ENCODE measurements around the gene GOLGA5. TPM values are rescaled to one million over a fixed set of nuclear protein-coding genes. Genes with fewer than 3 reads are reported as not detected.
A peak's percentile ranks its signal among the peaks of the same experiment; 100 is the strongest.
"Not testable (repeated sequence)": the region's sequence is repeated elsewhere in the genome, so short reads cannot be mapped to it uniquely, and the experiment has no call there.

GOLGA5 gene
- polyA plus RNA-seq, 4 donors, result 21.9 to 53.9 (median 36.0) TPM

DNA sequence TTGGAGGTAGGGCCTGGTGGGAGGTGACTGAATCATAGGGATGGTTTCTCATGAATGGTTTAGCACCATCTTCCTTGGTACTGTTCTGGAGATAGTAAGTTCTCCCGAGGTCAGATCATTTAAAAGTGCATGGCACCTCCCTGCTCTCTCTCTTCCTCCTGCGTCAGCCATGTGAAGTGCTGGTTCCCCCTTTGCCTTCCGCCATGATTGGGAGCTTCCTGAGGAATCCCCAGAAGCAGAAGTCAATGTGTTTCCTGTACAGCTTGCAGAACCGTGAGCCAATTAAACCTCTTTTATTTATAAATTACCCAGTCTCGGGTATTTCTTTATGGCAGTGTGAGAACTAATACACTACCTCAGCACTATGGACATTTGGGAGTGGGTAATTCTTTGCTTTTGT is 40.9 kb upstream of the GOLGA5 start:
- Histone ChIP-seq H3K27me3 (ENCODE audit: control insufficient read depth in 3 of 3, insufficient read depth in 3 of 3, low read length in 3 of 3) (no peaks in the 10 kb centered on the region), H3K27ac (ENCODE audit: low read depth in 1 of 3, low read length in 2 of 3) (no peak overlapping the region), H3K9me3 (ENCODE audit: control insufficient read depth in 2 of 2, insufficient read depth in 1 of 2, low read depth in 1 of 2, low read length in 1 of 2) (no peaks in the 10 kb centered on the region), H3K36me3 (ENCODE audit: control insufficient read depth in 3 of 3, insufficient read depth in 2 of 3, low read depth in 1 of 3, low read length in 3 of 3) (no peaks in the 10 kb centered on the region), H3K4me1 (ENCODE audit: control insufficient read depth in 3 of 3, insufficient read depth in 2 of 3, low read depth in 1 of 3, low read length in 2 of 3) (no peaks in the 10 kb centered on the region), H3K4me3 (ENCODE audit: low read depth in 1 of 3, low read length in 3 of 3) (no peak overlapping the region)
- FAIRE-seq (no peak), DNase-seq (no peak)
- 70 to 93% (median 80%) methylated on average over 5 of the region's 5 CpGs for WGBS, 3 donors

DNA sequence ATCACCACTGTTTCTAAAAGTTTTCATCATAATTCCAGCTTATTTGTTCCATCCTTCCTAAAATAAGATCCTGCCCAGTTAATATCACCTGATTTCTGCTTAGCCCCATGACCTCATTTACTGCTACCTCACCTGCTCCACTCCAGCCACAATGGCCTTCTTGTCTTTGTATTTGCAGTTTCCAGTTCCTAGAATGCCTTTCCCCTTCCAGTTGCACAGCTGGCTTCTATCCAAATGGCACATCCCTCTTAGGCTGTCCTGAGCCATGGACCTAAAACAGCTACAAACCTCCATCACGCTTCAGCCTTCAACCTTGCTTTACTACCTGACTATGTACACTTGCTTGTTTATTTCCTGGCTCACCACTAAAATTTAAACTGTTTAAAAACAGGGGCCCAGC is 39.1 kb upstream of the GOLGA5 start:
- DNase-seq (no peak), FAIRE-seq (no peak)
- Histone ChIP-seq H3K9me3 (ENCODE audit: control insufficient read depth in 2 of 2, insufficient read depth in 1 of 2, low read depth in 1 of 2, low read length in 1 of 2) (no peaks in the 10 kb centered on the region), H3K4me1 (ENCODE audit: control insufficient read depth in 3 of 3, insufficient read depth in 2 of 3, low read depth in 1 of 3, low read length in 2 of 3) (no peaks in the 10 kb centered on the region), H3K4me3 (ENCODE audit: low read depth in 1 of 3, low read length in 3 of 3) (no peak overlapping the region), H3K27ac (ENCODE audit: low read depth in 1 of 3, low read length in 2 of 3) (no peak overlapping the region), H3K27me3 (ENCODE audit: control insufficient read depth in 3 of 3, insufficient read depth in 3 of 3, low read length in 3 of 3) (no peaks in the 10 kb centered on the region), H3K36me3 (ENCODE audit: control insufficient read depth in 3 of 3, insufficient read depth in 2 of 3, low read depth in 1 of 3, low read length in 3 of 3) (no peaks in the 10 kb centered on the region)
- 51 to 71% (median 69%) methylated on average over 1 of the region's 1 CpG for WGBS, 3 donors

DNA sequence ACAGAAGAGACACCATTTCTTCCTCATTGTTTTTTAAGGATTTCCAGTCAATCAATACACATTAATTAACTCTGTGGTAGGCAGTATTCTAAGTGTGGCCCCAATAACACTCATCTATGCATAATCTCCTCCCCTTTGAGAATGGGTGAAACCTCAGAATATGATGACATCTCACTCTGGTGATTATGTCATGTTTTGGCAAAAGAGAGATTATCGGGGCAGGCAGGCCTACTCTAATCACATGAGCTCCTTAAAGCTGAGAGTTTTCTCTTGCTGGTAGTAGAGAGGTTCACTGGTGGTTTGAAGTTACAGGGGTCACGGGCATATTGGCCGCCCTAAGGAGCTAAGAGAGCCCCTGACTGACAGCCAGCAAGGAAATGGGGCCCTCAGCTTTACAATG is 38.6 kb upstream of the GOLGA5 start:
- Histone ChIP-seq H3K4me1 (ENCODE audit: control insufficient read depth in 3 of 3, insufficient read depth in 2 of 3, low read depth in 1 of 3, low read length in 2 of 3) (no peaks in the 10 kb centered on the region), H3K27ac (ENCODE audit: low read depth in 1 of 3, low read length in 2 of 3) (no peak overlapping the region), H3K9me3 (ENCODE audit: control insufficient read depth in 2 of 2, insufficient read depth in 1 of 2, low read depth in 1 of 2, low read length in 1 of 2) (no peaks in the 10 kb centered on the region), H3K36me3 (ENCODE audit: control insufficient read depth in 3 of 3, insufficient read depth in 2 of 3, low read depth in 1 of 3, low read length in 3 of 3) (no peaks in the 10 kb centered on the region), H3K27me3 (ENCODE audit: control insufficient read depth in 3 of 3, insufficient read depth in 3 of 3, low read length in 3 of 3) (no peaks in the 10 kb centered on the region), H3K4me3 (ENCODE audit: low read depth in 1 of 3, low read length in 3 of 3) (no peak overlapping the region)
- FAIRE-seq (no peak), DNase-seq (no peak)
- 78 to 90% (median 82%) methylated on average over 3 of the region's 3 CpGs for WGBS, 3 donors

DNA sequence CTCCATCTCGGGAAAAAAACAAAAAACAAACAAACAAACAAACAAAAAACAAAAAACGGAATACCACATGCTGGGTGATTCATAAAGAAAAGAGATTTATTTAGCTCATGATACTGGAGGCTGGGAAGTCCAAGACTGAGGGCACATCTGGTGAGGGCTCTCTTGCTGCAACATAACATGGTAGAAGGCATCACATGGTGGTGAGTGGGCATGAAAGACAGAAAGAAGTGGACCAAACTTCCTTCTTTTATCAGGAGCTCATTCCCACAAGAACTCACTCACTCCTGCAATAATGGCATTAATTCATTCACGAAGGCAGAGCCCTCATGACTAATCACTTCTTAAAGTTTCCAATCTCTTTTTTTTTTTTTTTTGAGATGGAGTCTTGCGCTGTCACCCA is 37.7 kb upstream of the GOLGA5 start:
- Histone ChIP-seq H3K27ac (ENCODE audit: low read depth in 1 of 3, low read length in 2 of 3) (no peak overlapping the region), H3K4me1 (ENCODE audit: control insufficient read depth in 3 of 3, insufficient read depth in 2 of 3, low read depth in 1 of 3, low read length in 2 of 3) (no peaks in the 10 kb centered on the region), H3K9me3 (ENCODE audit: control insufficient read depth in 2 of 2, insufficient read depth in 1 of 2, low read depth in 1 of 2, low read length in 1 of 2) (no peaks in the 10 kb centered on the region), H3K36me3 (ENCODE audit: control insufficient read depth in 3 of 3, insufficient read depth in 2 of 3, low read depth in 1 of 3, low read length in 3 of 3) (no peaks in the 10 kb centered on the region), H3K4me3 (ENCODE audit: low read depth in 1 of 3, low read length in 3 of 3) (no peak overlapping the region), H3K27me3 (ENCODE audit: control insufficient read depth in 3 of 3, insufficient read depth in 3 of 3, low read length in 3 of 3) (no peaks in the 10 kb centered on the region)
- WGBS, 3 donors, result 76 to 87% (median 82%) methylated on average over 4 of the region's 4 CpGs
- DNase-seq (no peak), FAIRE-seq (no peak)

DNA sequence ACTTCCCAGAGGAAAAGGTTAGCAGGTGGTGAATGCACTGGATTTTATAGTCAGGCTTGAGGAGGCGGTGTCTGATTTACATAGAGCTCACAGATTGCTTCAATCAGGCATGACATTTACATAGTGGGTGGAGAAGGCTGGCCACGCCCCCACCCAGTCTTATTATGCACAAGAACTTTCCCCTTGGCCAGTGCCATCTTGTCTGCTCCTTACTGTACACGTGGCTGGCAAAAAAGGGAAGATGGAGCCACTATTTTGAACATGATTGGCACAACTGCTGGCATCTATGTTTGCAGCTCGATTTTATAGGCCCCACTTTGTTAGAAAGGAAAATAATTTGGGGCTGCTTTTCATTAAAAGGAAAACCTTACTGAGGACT is 34.8 kb upstream of the GOLGA5 start:
- Histone ChIP-seq H3K9me3 (ENCODE audit: control insufficient read depth in 2 of 2, insufficient read depth in 1 of 2, low read depth in 1 of 2, low read length in 1 of 2) (no peaks in the 10 kb centered on the region), H3K27me3 (ENCODE audit: control insufficient read depth in 3 of 3, insufficient read depth in 3 of 3, low read length in 3 of 3) (peaks cover 0 to 2% (median 0%) of the 10 kb centered on the region in 3 donors), H3K4me3 (ENCODE audit: low read depth in 1 of 3, low read length in 3 of 3) (no peak overlapping the region), H3K36me3 (ENCODE audit: control insufficient read depth in 3 of 3, insufficient read depth in 2 of 3, low read depth in 1 of 3, low read length in 3 of 3) (no peaks in the 10 kb centered on the region), H3K4me1 (ENCODE audit: control insufficient read depth in 3 of 3, insufficient read depth in 2 of 3, low read depth in 1 of 3, low read length in 2 of 3) (no peaks in the 10 kb centered on the region), H3K27ac (ENCODE audit: low read depth in 1 of 3, low read length in 2 of 3) (no peak overlapping the region)
- DNase-seq (peak in 1 of 2 donors; percentile 63), FAIRE-seq (no peak)
- WGBS, 3 donors, result 51 to 74% (median 66%) methylated on average over 4 of the region's 4 CpGs

DNA sequence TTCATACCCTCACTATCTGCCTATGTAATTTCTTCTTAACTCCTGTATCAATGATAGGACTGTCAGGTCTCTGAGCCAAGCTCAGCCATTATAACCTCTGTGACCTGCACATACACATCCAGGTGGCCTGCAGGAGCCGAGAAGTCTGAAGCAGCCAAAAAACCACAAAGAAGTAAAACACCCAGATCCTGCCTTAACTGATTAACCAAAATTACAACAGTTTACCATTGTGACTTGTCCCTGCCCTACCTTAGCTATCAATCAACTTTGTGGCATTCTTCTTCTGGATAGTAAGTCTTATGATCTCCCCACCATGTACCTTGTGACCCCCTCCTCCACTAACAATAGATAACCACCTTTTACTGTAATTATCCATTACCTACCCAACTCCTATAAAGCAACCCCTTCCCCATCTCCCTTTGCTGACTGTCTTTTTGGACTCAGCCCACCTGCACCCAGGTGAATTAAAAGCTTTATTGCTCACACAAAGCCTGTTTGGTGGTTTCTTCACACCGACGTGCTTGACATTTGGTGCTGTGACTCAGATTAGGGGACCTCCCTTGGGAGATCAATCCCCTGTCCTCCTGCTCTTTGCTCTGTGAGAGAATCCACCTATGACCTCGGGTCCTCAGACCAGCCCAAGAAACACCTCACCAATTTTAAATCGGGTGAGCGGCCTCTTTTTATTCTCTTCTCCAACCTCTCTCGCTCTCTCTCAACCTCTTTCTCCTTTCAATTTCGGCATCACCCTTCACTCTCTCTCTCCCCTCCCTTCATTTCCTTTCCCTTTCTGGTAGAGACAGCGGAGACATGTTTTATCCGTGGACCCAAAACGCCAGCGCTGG is 34.2 kb upstream of the GOLGA5 start:
- WGBS, 3 donors, result 84 to 89% (median 86%) methylated on average over 12 of the region's 12 CpGs
- no peaks in the 10 kb centered on the region for H3K9me3 ChIP-seq (ENCODE audit: control insufficient read depth in 2 of 2, insufficient read depth in 1 of 2, low read depth in 1 of 2, low read length in 1 of 2)
- H3K27me3 ChIP-seq (ENCODE audit: control insufficient read depth in 3 of 3, insufficient read depth in 3 of 3, low read length in 3 of 3), result peaks cover 0 to 2% (median 0%) of the 10 kb centered on the region in 3 donors
- no peak overlapping the region for H3K4me3 ChIP-seq (ENCODE audit: low read depth in 1 of 3, low read length in 3 of 3)
- no peaks in the 10 kb centered on the region for H3K36me3 ChIP-seq (ENCODE audit: control insufficient read depth in 3 of 3, insufficient read depth in 2 of 3, low read depth in 1 of 3, low read length in 3 of 3)
- no peak for DNase-seq
- FAIRE-seq, result no peak
- no peak overlapping the region for H3K27ac ChIP-seq (ENCODE audit: low read depth in 1 of 3, low read length in 2 of 3)
- H3K4me1 ChIP-seq (ENCODE audit: control insufficient read depth in 3 of 3, insufficient read depth in 2 of 3, low read depth in 1 of 3, low read length in 2 of 3), result no peaks in the 10 kb centered on the region

DNA sequence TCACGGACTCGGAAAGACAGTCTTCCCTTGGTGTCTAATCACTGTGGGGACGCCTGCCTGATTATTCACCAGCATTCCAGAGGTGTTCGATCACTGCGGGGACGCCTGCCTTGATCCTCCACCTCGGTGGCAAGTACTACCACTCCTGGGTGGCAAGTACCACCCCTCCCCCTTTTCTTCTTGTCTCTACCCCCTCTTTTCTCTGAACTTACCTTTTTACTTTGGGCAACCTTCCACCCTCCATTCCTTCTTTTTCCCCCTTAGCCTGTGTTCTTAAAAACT is 33.6 kb upstream of the GOLGA5 start:
- no peak overlapping the region for H3K4me3 ChIP-seq (ENCODE audit: low read depth in 1 of 3, low read length in 3 of 3)
- H3K9me3 ChIP-seq (ENCODE audit: control insufficient read depth in 2 of 2, insufficient read depth in 1 of 2, low read depth in 1 of 2, low read length in 1 of 2), result no peaks in the 10 kb centered on the region
- H3K27me3 ChIP-seq (ENCODE audit: control insufficient read depth in 3 of 3, insufficient read depth in 3 of 3, low read length in 3 of 3), result peaks cover 0 to 2% (median 0%) of the 10 kb centered on the region in 3 donors
- FAIRE-seq, result no peak
- no peak for DNase-seq
- no peaks in the 10 kb centered on the region for H3K36me3 ChIP-seq (ENCODE audit: control insufficient read depth in 3 of 3, insufficient read depth in 2 of 3, low read depth in 1 of 3, low read length in 3 of 3)
- WGBS, 3 donors, result 90 to 91% (median 90%) methylated on average over 7 of the region's 7 CpGs
- no peak overlapping the region for H3K27ac ChIP-seq (ENCODE audit: low read depth in 1 of 3, low read length in 2 of 3)
- H3K4me1 ChIP-seq (ENCODE audit: control insufficient read depth in 3 of 3, insufficient read depth in 2 of 3, low read depth in 1 of 3, low read length in 2 of 3), result no peaks in the 10 kb centered on the region

DNA sequence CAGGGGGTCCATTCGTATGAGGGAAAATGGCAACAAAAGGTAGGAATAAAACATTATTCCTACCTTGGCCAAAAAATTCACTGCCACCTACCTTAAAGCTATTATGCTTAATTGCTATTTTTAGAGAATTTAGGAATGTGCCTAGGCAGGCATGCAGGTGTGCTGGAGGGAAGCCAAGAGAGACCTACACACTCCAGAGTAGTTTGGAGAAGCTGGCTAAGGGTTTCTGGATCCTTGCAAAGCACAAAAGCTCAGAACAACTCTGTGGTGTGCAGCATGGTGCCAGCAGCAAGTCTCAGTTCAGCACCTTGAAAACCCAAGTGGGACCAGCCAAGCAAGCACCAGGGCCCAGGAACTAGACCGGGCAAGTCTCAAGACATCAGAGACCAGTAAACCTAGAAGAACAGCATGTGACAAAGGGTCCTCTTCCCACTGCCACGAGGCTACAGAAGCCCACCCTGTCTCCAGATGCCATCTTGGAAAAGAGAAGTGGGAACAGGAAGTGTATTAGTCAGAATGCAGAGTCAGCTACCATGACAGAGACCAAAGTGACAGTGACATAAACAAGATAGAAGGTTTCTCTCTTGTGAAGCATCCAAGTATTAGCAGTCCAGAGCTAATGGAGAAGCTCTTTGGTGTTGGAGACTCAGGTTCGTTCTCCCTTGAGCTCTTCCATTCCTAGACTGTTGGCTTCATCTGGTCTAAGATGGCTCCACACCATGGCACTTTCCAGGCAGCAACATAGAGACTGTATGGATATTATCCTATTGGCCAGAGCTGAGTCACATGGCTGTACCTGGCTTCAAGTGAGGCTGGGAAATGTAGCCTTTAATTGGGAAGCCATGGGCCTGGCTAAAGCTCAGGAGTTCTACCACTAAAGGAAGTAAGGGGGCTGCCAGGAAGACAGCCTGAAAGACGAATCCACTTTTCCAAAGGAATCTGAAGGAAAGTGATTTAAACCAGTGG is 30.2 kb upstream of the GOLGA5 start:
- H3K27ac ChIP-seq (ENCODE audit: low read depth in 1 of 3, low read length in 2 of 3); H3K4me3 ChIP-seq (ENCODE audit: low read depth in 1 of 3, low read length in 3 of 3); H3K9me3 ChIP-seq (ENCODE audit: control insufficient read depth in 2 of 2, insufficient read depth in 1 of 2, low read depth in 1 of 2, low read length in 1 of 2); H3K27me3 ChIP-seq (ENCODE audit: control insufficient read depth in 3 of 3, insufficient read depth in 3 of 3, low read length in 3 of 3); H3K36me3 ChIP-seq (ENCODE audit: control insufficient read depth in 3 of 3, insufficient read depth in 2 of 3, low read depth in 1 of 3, low read length in 3 of 3); FAIRE-seq; DNase-seq: not testable (repeated sequence)
- 61 to 87% (median 67%) methylated on average over 2 to 4 of the region's 5 CpGs for WGBS, 3 donors
- H3K4me1 ChIP-seq (ENCODE audit: control insufficient read depth in 3 of 3, insufficient read depth in 2 of 3, low read depth in 1 of 3, low read length in 2 of 3), result peaks cover 0 to 12% (median 3%) of the 10 kb centered on the region in 3 donors

All from small intestine (tissue), 7 donors.